ENCODE measurements around the gene APC2.
"Not testable (repeated sequence)": the region's sequence is repeated elsewhere in the genome, so short reads cannot be mapped to it uniquely, and the experiment has no call there.

APC2 gene

DNA sequence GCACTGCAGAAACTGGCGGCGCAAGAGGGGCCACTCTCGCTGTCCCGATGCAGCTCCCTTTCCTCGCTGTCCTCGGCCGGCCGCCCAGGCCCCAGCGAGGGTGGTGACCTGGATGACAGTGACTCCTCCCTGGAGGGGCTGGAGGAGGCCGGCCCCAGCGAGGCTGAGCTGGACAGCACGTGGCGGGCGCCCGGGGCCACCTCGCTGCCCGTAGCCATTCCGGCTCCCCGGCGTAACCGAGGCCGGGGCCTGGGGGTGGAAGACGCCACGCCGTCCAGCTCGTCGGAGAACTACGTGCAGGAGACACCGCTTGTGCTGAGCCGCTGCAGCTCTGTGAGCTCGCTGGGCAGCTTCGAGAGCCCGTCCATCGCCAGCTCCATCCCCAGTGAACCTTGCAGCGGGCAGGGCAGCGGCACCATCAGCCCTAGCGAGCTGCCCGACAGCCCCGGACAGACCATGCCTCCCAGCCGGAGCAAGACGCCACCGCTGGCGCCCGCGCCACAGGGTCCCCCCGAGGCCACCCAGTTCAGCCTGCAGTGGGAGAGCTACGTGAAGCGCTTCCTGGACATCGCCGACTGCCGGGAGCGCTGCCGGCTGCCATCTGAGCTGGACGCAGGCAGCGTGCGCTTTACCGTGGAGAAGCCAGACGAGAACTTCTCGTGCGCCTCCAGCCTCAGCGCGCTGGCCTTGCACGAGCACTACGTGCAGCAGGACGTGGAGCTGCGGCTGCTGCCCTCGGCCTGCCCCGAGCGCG lies 16.7 kb downstream of the APC2 start:
- DNase-seq (ENCODE audit: low read depth in 2 of 2): no peak

DNA sequence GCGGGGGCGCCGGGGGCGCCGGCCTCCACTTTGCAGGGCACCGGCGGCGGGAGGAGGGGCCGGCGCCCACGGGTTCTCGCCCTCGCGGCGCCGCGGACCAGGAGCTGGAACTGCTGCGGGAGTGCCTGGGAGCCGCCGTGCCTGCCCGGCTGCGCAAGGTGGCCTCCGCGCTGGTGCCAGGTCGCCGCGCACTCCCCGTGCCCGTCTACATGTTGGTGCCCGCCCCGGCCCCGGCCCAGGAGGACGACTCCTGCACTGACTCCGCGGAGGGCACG lies 17.2 kb downstream of the APC2 start:
- no peak for DNase-seq (ENCODE audit: low read depth in 2 of 2)

DNA sequence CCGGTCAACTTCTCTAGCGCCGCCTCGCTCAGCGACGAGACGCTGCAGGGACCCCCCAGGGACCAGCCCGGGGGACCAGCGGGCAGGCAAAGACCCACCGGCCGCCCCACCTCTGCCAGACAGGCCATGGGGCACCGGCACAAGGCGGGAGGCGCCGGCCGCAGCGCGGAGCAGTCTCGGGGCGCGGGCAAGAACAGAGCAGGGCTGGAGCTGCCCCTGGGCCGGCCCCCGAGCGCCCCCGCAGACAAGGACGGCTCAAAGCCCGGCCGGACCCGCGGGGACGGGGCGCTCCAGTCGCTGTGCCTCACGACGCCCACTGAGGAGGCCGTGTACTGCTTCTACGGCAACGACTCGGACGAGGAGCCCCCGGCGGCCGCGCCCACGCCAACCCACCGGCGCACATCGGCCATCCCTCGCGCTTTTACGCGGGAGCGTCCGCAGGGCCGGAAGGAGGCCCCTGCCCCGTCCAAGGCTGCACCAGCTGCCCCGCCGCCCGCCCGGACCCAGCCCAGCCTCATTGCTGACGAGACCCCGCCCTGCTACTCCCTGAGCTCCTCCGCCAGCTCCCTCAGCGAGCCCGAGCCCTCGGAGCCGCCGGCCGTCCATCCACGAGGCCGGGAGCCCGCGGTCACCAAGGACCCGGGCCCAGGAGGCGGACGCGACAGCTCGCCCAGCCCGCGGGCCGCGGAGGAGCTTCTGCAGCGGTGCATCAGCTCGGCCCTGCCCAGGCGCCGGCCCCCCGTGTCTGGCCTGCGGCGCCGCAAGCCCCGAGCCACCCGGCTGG lies 17.8 kb downstream of the APC2 start:
- DNase-seq (ENCODE audit: low read depth in 2 of 2): no peak

DNA sequence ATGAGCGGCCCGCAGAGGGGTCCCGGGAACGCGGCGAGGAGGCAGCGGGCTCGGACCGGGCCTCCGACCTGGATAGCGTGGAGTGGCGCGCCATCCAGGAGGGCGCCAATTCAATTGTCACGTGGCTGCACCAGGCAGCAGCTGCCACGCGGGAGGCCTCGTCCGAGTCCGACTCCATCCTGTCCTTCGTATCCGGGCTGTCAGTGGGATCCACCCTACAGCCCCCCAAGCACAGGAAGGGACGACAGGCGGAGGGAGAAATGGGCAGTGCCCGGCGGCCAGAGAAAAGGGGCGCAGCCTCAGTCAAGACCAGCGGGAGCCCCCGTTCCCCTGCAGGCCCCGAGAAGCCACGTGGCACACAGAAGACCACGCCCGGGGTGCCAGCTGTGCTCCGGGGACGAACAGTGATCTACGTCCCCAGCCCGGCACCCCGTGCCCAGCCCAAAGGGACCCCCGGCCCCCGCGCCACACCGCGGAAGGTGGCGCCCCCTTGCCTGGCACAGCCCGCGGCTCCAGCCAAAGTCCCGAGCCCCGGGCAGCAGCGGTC lies 18.4 kb downstream of the APC2 start:
- DNase-seq (ENCODE audit: low read depth in 2 of 2): no peak

DNA sequence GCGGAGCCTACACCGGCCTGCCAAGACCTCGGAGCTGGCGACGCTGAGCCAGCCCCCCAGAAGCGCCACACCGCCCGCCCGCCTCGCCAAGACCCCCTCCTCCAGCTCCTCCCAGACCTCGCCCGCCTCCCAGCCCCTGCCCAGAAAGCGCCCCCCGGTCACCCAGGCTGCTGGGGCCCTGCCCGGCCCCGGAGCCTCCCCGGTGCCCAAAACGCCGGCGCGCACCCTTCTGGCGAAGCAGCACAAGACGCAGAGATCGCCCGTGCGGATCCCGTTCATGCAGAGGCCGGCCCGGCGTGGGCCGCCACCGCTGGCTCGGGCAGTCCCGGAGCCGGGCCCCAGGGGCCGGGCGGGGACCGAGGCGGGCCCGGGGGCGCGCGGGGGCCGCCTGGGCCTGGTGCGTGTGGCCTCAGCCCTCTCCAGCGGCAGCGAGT lies 18.9 kb downstream of the APC2 start:
- DNase-seq (ENCODE audit: low read depth in 2 of 2): no peak

DNA sequence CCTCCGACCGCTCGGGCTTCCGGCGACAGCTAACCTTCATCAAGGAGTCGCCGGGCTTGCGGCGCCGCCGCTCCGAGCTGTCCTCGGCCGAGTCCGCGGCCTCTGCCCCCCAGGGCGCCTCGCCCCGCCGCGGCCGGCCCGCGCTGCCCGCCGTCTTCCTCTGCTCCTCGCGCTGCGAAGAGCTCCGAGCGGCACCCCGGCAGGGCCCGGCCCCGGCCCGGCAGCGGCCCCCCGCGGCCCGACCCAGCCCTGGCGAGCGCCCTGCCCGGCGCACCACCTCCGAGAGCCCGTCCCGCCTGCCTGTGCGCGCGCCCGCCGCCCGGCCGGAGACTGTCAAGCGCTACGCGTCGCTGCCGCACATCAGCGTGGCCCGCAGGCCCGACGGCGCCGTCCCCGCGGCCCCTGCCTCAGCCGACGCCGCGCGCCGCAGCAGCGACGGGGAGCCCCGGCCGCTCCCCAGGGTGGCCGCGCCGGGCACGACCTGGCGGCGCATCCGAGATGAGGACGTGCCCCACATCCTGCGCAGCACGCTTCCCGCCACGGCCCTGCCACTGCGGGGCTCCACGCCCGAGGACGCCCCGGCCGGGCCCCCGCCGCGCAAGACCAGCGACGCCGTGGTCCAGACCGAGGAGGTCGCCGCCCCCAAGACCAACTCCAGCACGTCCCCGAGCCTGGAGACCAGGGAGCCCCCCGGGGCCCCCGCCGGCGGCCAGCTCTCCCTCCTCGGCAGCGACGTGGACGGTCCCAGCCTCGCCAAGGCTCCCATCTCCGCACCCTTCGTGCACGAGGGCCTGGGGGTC lies 19.5 kb downstream of the APC2 start:
- DNase-seq (ENCODE audit: low read depth in 2 of 2): no peak

DNA sequence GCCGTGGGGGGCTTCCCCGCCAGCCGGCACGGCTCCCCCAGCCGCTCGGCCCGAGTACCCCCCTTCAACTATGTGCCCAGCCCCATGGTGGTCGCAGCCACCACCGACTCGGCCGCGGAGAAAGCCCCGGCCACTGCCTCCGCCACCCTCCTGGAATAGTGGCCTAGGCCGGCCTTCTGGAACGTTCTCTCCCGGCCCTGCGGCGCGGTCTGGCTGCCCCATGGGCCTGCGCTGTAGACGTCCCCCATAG lies 20.1 kb downstream of the APC2 start:
- no peak for DNase-seq (ENCODE audit: low read depth in 2 of 2)

DNA sequence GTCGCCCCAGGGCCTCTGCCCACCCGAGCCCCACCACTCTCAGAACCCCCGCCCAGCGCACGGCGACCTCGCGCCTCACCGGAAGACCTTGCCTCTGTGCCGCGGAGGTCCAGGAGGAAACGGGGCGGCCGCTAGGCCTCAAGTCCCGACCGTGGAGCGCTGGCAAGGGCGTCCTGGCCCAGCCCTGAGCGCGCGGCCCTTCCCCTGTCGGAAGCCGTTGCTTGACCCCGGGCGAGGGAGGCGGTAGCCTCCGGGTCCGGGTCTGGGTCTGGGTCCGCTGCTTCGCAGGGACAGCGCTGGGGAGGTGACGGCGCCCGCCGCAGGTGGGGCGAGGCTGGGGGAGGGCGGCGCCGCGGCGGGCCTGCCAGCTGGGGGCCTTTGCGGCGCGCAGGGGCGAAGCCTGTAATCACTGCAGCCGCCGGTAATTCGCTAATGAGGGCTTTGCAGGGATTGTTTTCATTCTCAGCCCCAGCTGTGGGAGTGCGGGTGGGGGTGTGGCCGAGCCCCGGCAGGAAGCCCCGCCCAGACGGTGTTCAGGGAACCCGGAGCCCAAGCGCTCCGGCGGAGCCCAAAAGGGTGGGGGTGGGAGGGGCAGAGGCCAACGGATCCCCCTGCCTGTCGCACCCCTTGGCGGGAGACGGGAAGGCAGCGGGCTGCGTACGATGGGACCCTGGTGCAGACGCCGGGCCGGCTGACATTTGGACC lies 20.5 kb downstream of the APC2 start:
- peak in 1 of 2 donors; percentile 38 for DNase-seq (ENCODE audit: low read depth in 2 of 2)

DNA sequence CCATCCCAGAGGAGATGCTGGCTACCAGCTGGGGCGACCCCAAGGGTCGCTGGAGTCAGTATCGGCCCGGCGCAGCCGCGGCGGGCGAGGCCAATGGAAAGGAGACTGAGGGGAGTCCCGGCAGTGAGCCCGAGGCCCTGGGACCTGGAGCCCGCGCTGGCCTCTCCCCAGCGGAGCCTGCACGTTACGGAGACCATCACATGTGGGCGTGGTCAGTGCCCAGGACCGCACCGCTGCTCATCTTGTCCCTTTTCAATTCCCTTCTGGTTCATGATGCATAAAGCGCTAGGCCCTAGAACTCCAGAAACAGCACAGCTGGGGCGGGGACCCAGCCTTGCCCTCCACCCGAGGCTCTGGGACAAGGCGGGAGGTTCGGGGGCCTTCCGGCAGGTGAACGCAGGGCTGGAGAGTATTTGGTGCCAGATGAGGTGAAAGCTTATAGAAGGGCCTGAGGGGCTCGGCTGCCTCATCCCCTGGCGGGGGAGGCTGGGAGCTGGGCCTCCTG lies 21.1 kb downstream of the APC2 start:
- no peak for DNase-seq (ENCODE audit: low read depth in 2 of 2)

DNA sequence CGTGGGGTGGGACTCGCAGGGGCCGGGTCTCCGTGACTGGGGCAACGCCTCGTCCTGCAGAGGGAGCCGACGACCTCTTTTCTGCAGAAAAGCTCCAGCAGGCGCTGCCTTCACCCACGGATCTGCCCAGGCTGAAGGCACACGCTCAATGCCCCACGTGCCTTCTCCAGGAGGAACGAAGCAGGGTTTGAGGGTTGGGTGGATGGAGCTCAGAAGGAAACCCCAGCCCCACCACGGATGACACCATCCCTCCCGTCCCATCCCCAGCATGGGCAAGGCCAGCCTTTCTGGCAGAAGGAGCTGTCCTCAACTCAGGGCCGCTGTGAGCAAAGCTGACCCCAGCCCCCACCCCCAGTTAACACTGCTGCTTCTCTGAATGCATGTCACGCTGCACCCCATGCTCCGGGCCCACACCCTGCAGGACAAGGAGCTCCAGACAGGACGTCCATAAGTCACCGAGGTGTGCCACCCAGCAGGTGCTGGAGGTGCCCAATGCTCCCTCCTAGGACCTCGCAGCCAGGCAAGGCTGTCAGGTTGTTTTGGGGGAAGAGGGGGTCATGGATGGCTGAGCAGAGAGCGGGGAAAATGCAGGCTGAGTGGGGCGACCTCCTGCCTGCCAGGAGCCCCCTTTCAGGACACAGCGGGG lies 21.7 kb downstream of the APC2 start:
- DNase-seq (ENCODE audit: low read depth in 2 of 2): no peak

DNA sequence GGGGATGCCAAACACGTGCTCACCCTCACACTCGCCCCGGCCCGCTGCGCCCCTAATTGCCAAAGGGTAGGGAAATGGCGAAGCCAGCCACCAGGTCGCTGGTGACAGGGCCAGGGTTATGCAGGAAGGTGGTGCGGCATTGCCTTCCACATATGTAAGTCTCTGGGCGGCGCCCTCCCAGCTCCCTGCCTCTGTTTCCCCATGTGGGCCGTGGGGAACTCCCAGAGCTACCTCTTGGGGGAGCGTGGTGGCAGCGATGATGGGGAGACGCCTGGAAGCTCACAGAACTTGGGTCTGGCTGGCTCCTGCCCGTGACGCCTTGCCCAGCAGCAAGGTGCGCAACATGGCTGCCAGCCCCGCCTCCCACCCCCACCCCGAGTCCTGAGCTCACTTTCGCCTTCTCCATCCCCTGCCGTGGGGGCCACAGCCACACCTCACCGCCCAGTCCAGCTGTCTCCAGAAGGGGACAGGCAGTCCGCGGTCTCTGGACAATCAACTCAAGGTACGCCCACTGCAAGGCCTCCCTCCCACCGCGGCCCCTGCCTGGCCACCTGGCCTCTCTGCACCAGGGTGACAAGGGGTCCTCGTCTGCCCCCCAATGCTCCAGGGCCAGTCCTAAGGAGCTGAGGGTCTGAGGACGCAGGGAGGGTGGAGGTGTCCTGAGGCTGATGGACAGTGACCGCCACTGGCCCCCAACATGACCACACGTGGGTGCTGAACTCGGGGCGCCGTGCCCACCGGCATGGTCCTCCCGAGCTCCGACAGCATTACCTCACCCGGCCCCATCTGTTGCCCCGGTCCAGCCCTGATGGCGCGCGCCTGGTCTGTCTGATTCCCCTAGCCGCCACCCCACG lies 22.5 kb downstream of the APC2 start:
- no peak for DNase-seq (ENCODE audit: low read depth in 2 of 2)

DNA sequence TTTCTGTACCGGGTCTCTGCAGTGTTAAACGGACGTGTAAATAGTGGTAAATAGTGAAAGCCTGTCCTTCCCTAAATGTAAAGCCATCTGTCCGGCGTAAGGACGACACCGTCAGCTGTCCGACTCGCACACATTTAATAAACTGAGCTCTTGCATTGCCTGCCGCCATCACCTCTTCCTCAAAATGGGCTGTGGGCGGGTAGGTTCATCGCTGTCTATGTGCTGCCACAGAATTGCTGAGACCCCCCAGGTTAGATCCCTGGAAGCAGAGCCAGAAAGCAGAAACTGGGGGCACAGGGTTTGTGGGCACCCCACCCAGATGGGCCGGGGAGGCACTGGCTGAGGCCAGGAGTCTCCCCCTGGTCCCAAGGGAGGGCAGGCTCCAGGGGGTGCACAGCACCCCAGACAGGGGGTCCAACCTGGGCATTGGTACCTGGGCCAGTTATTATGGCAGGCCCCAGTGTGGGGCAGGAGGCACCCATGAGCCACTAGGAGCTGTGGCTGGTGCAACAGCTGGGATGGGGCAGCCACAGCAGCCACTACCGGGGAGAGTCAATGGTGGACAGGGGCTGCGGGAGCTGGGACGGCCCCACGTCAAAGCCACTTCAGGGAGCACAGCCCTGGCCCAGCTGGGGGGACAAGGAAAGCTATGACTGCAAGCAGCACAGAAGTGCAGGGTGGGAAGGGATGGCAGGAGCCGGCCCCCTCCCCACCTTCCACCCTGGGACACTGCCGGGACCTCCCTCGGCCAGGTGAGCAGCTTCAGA lies 23.3 kb downstream of the APC2 start:
- DNase-seq (ENCODE audit: low read depth in 2 of 2): no peak

DNA sequence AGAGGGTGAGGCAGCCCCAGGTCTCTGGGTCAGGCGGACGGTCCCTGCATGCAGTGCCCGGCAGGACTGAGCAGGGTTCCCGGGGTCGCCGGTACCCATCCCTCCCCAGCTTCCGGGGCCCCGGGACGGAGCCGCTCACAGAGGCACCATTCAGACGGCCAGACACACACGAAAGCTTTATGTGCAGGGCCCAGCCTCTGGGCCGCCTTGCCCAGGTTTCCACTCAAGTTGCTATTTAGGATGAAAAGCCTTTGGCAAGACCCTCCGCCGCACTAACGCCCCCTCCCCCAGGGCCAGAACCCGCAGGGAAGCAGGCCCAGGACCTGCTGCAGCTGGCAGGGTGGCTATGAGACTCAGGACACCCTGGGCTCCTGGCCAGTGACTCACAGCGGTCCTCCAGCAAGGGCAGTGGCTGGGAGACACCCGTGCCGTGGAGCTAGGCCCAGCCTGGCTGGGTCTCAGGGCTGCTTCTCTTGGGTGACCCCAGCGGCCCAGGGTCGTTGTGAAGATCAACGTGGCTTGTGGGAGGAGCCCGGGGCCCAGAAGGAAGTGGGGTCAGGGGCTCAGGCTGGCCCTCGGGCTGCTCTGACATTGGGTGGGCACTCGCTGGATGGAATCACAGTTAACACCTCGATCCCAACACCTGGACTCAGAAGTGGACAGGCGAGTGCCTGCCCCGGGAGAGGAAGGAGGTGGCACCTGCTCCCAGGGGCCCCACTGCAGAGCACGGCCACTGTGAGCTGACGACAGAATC lies 24.3 kb downstream of the APC2 start:
- DNase-seq (ENCODE audit: low read depth in 2 of 2): no peak

DNA sequence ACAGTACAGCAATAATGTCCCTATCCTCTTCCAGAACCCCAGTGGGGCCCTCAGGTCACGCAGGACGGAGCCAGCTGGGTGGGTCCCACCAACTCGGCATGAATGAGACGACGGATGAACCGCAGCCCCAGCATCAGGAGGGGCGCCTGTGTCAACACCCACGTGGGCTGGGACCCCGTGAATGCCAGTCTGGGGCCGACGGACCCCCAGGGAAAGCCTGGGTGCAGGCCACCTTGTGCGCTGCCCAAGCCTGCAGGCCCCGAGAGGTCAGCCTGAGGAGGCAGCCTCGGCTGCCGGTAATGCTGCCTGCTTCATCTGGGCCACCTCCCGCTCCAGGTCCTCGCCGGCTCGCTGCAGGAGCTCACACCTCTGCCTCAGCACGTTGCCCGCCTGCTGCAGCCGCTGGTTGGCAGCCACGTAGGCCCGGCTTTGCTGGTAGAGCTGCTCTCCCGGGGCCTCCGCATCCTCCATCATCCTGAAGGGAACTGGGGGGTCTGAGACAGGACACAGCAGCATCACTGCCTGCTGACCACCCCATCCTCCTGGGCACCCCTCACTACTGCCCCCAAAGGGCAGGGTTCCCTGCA lies 24.9 kb downstream of the APC2 start:
- no peak for DNase-seq (ENCODE audit: low read depth in 2 of 2)

DNA sequence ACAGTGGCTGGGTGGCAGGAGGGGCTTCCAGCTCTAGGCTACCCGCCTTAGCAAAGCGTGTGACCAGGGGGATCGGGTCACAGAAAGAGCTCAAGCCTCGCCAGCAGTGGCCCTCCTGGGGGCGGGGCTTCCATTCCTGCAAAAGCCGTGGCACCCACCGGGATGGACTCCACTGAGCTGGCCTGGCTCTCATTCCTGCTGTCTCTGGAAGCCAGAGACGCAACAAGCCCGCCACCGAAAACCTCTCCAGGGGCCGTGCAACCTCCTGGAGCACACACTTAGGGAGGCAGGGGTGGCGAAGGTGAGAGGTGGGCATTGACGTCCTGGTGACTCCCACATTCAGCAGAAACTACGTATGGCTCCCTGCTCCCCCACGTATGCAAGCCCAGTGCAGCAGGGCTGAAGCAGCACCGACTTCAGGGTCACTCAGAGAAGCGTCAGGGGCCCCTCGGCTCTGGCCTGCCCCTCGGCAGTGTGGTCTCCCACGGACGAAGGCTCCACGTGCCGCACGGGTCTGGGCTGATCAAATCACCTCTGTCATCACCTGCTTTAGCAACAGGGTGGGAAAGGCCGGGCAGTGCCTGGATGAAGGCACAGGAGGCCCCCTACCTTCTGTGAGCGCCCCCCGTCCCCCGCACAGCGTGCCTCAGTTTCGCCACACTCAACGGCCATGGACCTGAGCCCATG lies 26.0 kb downstream of the APC2 start:
- DNase-seq (ENCODE audit: low read depth in 2 of 2): no peak

DNA sequence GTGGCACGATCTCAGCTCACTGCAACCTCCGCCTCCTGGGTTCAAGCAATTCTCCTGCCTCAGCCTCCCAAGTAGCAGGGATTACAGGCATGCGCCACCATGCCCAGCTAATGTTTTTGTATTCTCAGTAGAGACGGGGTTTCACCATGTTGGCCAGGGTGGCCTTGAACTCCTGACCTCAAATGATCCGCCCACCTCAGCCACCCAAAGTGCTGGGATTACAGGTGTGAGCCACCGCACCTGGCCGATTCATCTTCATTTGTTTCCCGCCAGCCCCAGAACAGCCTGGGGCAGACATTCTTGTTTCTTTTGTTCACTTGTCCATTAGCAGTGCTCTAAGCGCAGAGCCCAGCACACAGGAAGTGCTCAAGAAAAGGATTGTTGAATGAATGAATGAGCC lies 27.1 kb downstream of the APC2 start:
- not testable (repeated sequence) for DNase-seq (ENCODE audit: low read depth in 2 of 2)

DNA sequence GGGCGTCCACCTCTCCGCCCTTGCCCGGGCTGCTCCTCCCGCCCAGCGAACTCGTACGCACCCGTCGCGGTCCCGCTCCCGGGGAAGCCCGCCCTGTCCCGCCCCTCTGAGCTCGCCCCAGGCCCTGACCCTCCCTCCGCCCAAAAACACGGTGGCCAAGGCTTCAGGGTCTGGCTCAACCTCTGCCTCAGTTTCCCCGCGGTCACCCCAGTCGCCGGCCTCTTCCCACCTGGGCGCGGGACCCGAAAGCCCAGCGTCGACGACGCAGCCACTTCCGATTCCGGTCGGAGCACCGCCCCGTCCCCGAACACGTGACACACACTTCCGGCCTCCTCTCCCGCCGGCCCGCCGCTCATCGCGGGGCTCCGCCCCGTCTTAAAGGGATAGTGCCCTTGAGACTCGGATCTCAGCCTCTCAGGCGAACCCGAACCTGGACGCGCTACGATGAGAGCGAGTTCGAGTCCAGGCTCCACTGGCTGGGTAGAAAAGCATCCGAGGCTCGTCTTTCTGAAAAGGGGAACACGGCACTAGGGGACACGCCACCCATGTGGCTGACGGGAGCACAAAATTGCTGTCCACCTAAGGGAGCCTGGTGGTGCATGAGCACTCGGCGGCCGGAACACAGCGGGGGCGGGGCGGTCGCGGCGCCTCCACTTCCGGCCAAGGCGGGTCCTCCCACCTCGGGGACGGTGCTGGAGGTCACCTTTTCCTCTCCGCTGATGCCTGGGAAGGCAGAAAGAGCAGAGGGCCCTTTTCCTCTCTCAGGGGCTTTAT lies 29.2 kb downstream of the APC2 start, which contains the start of gene C19orf25:
Gene C19orf25, minus strand, starts transcription at position 282 of the 774 bp plus-strand sequence. CDS start 312 bp downstream, outside the sequence.
- DNase-seq (ENCODE audit: low read depth in 2 of 2): peak; percentile 80 to 85

All from stimulated activated CD8-positive, alpha-beta memory T cell treated with anti-CD3 and anti-CD28 coated beads, Interleukin-15, amount 100 ng/mL, for 4 hours (primary cell).